IMR-90 (cell line): ENCODE data around the gene MAFF. TPM values are rescaled to one million over a fixed set of nuclear protein-coding genes. Genes with fewer than 3 reads are reported as not detected.

Source experiments
- ATAC-seq: fragments of 200-7000 bp; cut with Tn5 transposase; 2 replicates; pipeline ENCODE4 v1.9.1; 2020; ENCODE audit warnings: low read depth, mild to moderate bottlenecking, moderate library complexity
- BruUV-seq: library from RNA; stranded (reverse); fragments of 400-500 nt; replicated peaks from 2 replicates; lab custom pipeline; 2021; lab: Mats Ljungman, UMichigan
- CTCF ChIA-PET: fragments of 300-600 bp; formaldehyde crosslinking; extraction: SDS; loops from one replicate; lab custom pipeline; 2021; ENCODE audit warnings: antibody characterized with exemption; lab: Yijun Ruan, JAX
- POLR2A ChIA-PET: fragments of 300-600 bp; sonication (Branson Sonifier 250); formaldehyde crosslinking; loops from one replicate; lab custom pipeline; 2022; ENCODE audit warnings: antibody characterized with exemption; ENCODE audit not compliant: unreplicated experiment; lab: Charles Lee
- DNase-seq: peaks from one replicate; pipeline ENCODE4 v3.0.0; 2013
- H2AFZ ChIP-seq: replicated peaks from 2 replicates; pipeline ENCODE3; 2013; ENCODE audit warnings: low read length, mild to moderate bottlenecking; ENCODE audit not compliant: poor library complexity
- H2AK5ac ChIP-seq: 2 replicates; pipeline ENCODE4 v1.6.1; 2013; ENCODE audit warnings: low read depth, low read length, inconsistent platforms
- H2AK9ac ChIP-seq: replicated peaks from 2 replicates; pipeline ENCODE3; 2013; ENCODE audit warnings: mild to moderate bottlenecking, low read depth, low read length, moderate library complexity; ENCODE audit not compliant: poor library complexity
- H2BK120ac ChIP-seq: 2 replicates; pipeline ENCODE4 v1.6.1; 2013; ENCODE audit warnings: low read depth, low read length, inconsistent platforms
- H2BK15ac ChIP-seq: 3 replicates; pipeline ENCODE4 v1.6.1; 2013; ENCODE audit warnings: low read depth, low read length, inconsistent platforms
- H2BK20ac ChIP-seq: 2 replicates; pipeline ENCODE4 v1.6.1; 2013; ENCODE audit warnings: low read depth, mild to moderate bottlenecking, inconsistent platforms, low read length, moderate library complexity
- H2BK5ac ChIP-seq: 2 replicates; pipeline ENCODE4 v1.6.1; 2013; ENCODE audit warnings: mild to moderate bottlenecking, low read depth, low read length, inconsistent platforms; ENCODE audit not compliant: poor library complexity, severe bottlenecking
- H3K14ac ChIP-seq: replicated peaks from 2 replicates; pipeline ENCODE4 v1.6.1; 2013; ENCODE audit warnings: low read depth, low read length, inconsistent platforms
- H3K18ac ChIP-seq: 2 replicates; pipeline ENCODE4 v1.6.1; 2013; ENCODE audit warnings: low read depth, low read length, control low read depth
- H3K23ac ChIP-seq: 2 replicates; pipeline ENCODE4 v1.6.1; 2013; ENCODE audit warnings: low read depth, low read length, inconsistent platforms
- H3K27ac ChIP-seq: 2 replicates; pipeline ENCODE4 v1.5.1; 2013; ENCODE audit warnings: mild to moderate bottlenecking, control low read depth, low read length; ENCODE audit not compliant: insufficient read depth
- H3K27me3 ChIP-seq: 2 replicates; pipeline ENCODE4 v1.6.1; 2013; ENCODE audit warnings: low read length; ENCODE audit not compliant: control insufficient read depth, insufficient read depth
- H3K36me3 ChIP-seq: 2 replicates; pipeline ENCODE4 v1.6.1; 2013; ENCODE audit warnings: low read length, mixed read lengths; ENCODE audit not compliant: control insufficient read depth, insufficient read depth
- H3K4ac ChIP-seq: 2 replicates; pipeline ENCODE4 v1.6.1; 2013; ENCODE audit warnings: low read depth, low read length, inconsistent platforms
- H3K4me1 ChIP-seq: 2 replicates; pipeline ENCODE4 v1.6.1; 2013; ENCODE audit warnings: low read length, mixed read lengths; ENCODE audit not compliant: control insufficient read depth, insufficient read depth
- H3K4me2 ChIP-seq: 2 replicates; pipeline ENCODE4 v1.6.1; 2013; ENCODE audit warnings: low read depth, mild to moderate bottlenecking, control low read depth, low read length, moderate library complexity
- H3K4me3 ChIP-seq: 2 replicates; pipeline ENCODE4 v1.5.1; 2013; ENCODE audit warnings: low read depth, mild to moderate bottlenecking, control low read depth, low read length, moderate library complexity; ENCODE audit not compliant: insufficient read depth
- H3K56ac ChIP-seq: 2 replicates; pipeline ENCODE4 v1.6.1; 2013; ENCODE audit warnings: low read length, inconsistent platforms; ENCODE audit not compliant: insufficient read depth; ENCODE audit errors: extremely low read depth
- H3K79me1 ChIP-seq, 2 experiments: 2 replicates each; pipeline ENCODE4 v1.6.1; 2013; ENCODE audit warnings: low read length in 2 of 2, inconsistent platforms in 1 of 2, low read depth in 1 of 2
- H3K9ac ChIP-seq: 2 replicates; pipeline ENCODE4 v1.6.1; 2013; ENCODE audit warnings: low read depth, low read length, control low read depth
- H3K9me1 ChIP-seq: 2 replicates; pipeline ENCODE4 v1.6.1; 2013; ENCODE audit warnings: low read length, inconsistent platforms; ENCODE audit not compliant: insufficient read depth
- H3K9me3 ChIP-seq: 2 replicates; pipeline ENCODE4 v1.6.1; 2013; ENCODE audit warnings: low read length; ENCODE audit not compliant: control insufficient read depth, insufficient read depth
- H4K20me1 ChIP-seq: 2 replicates; pipeline ENCODE4 v1.6.1; 2013; ENCODE audit warnings: low read length, inconsistent platforms; ENCODE audit not compliant: insufficient read depth
- H4K5ac ChIP-seq: 2 replicates; pipeline ENCODE4 v1.6.1; 2013; ENCODE audit warnings: mild to moderate bottlenecking, low read depth, low read length, control low read depth
- H4K8ac ChIP-seq, 2 experiments: 2 replicates each; pipeline ENCODE4 v1.6.1; 2013; ENCODE audit warnings: low read depth in 2 of 2, low read length in 2 of 2, control low read depth in 1 of 2, inconsistent platforms in 1 of 2
- H4K91ac ChIP-seq: 2 replicates; pipeline ENCODE4 v1.6.1; 2013; ENCODE audit warnings: low read depth, low read length, inconsistent platforms; ENCODE audit not compliant: insufficient read depth
- CHD1 ChIP-seq: IDR thresholded peaks from 2 replicates; pipeline ENCODE4 v1.6.1; 2012; ENCODE audit warnings: low read depth, low read length, improper control_type of control experiment
- FOS ChIP-seq: fragments of 150-350 bp; IDR thresholded peaks from 2 replicates; pipeline ENCODE4 v1.6.1; 2016; ENCODE audit warnings: low read depth, low read length
- MAFK ChIP-seq: IDR thresholded peaks from 2 replicates; pipeline ENCODE4 v1.6.1; 2012; ENCODE audit warnings: low read depth, low read length, improper control_type of control experiment
- MXI1 ChIP-seq: IDR thresholded peaks from 2 replicates; pipeline ENCODE4 v1.6.1; 2012; ENCODE audit warnings: low read depth, mild to moderate bottlenecking, low read length, moderate library complexity, borderline replicate concordance
- NFE2L2 ChIP-seq: fragments of 150-350 bp; IDR thresholded peaks from 2 replicates; pipeline ENCODE4 v1.6.1; 2016; ENCODE audit warnings: low read depth, mild to moderate bottlenecking, low read length
- POLR2A ChIP-seq: IDR thresholded peaks from 2 replicates; pipeline ENCODE4 v1.6.1; 2012; ENCODE audit warnings: mild to moderate bottlenecking, low read depth, low read length
- RAD21 ChIP-seq: IDR thresholded peaks from 2 replicates; pipeline ENCODE4 v1.6.1; 2012; ENCODE audit warnings: low read length, improper control_type of control experiment
- RFX5 ChIP-seq: IDR thresholded peaks from 2 replicates; pipeline ENCODE4 v1.8.0; 2012; ENCODE audit warnings: low read depth, mild to moderate bottlenecking, low read length, moderate library complexity
- WGBS, 2 experiments: methylation state at CpG; one replicate each; pipeline versions ENCODE4 v1.1.5 to v1.1.7; 2013; ENCODE audit warnings: missing lambda C conversion rate in 2 of 2; ENCODE audit not compliant: insufficient read length in 1 of 2; ENCODE audit errors: extremely low coverage in 2 of 2; 5-methylcytosine and 5-hydroxymethylcytosine counted together
- dilution Hi-C: fragments of 300-500 bp; cut with HindIII; formaldehyde crosslinking; loops from one replicate; pipeline ENCODE4 v1.14.3; 2018; ENCODE audit warnings: low sequenced_read_pairs; ENCODE audit not compliant: unreplicated experiment
- in situ Hi-C: fragments of 300-500 bp; cut with MboI; formaldehyde crosslinking; loops from 3 replicates; pipeline ENCODE4 v1.14.3; 2019; ENCODE audit warnings: low sequenced_read_pairs, inconsistent platforms, mixed read lengths
- intact Hi-C: fragments of 100-400 bp; cut with micrococcal nuclease; formaldehyde crosslinking; loops from 2 replicates; pipeline ENCODE4 v1.10.0; 2022
- polyA plus RNA-seq, 3 experiments: library from polyadenylated mRNA; depleted of rRNA; stranded (reverse); fragments of >200 nt; gene quantifications; 2 replicates each; pipeline ENCODE4 v1.2.3, GENCODE V29; 2012; ENCODE audit warnings: low replicate concordance in 1 of 3
- total RNA-seq: library from RNA; depleted of rRNA; stranded (reverse); fragments of >200 nt; gene quantifications from 2 replicates; pipeline ENCODE4 v1.2.3, GENCODE V29; 2012
- TF ChIP-seq, protein P1 (sequence below): fragments of 150-350 bp; IDR thresholded peaks from 2 replicates; pipeline ENCODE4 v1.6.1; 2017; ENCODE audit warnings: mild to moderate bottlenecking, antibody characterized with exemption, low read length, low read depth

MAFF gene
- total and polyA plus RNA-seq, 2 of the 4 experiments (the other 2 are of a cell fraction) = 18.3 to 25.9 TPM

DNA sequence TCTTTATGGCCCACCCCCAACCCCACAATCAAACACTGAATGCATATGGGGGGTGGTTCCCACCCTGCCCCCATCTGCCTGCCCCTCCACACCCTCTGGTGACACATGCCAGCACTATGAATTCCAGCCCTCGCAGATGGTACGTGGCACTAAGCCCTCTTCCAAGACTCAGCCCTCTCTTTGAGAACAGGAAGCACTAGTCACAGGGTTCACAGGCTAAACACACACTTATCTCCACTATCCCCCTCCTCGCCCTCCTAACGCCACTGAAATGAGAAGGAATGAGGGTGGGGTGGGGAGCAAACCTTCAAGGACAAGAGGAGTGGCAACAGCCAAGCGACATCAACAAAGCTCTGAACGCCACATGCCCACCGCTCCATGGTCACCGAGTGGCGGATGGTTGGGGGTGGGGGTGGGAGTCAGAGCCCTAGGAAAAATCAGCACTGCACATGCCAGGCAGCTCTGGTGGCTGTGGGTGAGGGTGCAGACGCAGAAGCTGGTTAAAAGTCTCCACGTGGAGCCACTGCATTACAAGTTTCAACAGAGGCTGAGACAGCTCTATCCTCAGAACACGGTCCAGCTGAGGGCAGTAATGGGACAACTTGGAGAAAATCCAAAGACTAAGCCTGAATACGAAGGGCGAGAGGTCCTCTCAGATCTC lies 37.4 kb downstream of the MAFF start (continued):
- TF ChIP-seq, protein P1, sequence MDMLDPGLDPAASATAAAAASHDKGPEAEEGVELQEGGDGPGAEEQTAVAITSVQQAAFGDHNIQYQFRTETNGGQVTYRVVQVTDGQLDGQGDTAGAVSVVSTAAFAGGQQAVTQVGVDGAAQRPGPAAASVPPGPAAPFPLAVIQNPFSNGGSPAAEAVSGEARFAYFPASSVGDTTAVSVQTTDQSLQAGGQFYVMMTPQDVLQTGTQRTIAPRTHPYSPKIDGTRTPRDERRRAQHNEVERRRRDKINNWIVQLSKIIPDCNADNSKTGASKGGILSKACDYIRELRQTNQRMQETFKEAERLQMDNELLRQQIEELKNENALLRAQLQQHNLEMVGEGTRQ = peak; percentile 41; the same call in 1 of the 2 replicates

DNA sequence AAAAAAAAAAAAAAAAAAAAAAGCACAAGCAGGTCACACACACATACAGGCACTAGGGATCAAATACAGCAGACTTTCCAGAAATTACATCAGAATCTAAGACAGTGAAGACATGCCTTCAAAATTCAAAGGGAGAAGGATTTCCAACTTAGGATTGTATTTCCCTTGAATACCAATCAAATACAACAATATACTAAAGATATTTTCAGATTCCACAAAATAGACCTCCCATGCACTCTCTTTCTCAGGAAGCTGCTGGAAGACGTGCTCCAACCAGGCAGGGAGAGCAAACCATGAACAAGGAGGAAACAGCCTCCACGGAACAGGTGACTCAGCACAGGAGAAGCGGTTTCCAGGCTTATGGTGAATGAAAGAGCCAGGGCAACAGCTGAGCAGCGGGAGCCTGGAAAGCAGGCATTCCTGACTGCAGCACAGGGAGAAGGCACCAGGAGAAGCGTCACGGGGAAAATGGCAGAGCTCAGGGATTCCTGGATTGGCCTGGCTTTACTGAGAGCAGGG lies 39.0 kb downstream of the MAFF start:
- Histone ChIP-seq H3K23ac (peak overlapping the region; percentile 85), H3K9ac (peak overlapping the region; percentile 39; the same call in 1 of the 2 replicates), H3K4me1 (peaks cover 38% of the 10 kb centered on the region), H2BK5ac (peak overlapping the region; percentile 75), H2BK20ac (peak overlapping the region; percentile 73), H3K4ac (peak overlapping the region; percentile 86), H3K18ac (no peak overlapping the region; the same call in 1 of the 2 replicates), H4K8ac (peak overlapping the region in 1 of 2 experiments; percentile 83; a peak in 2 of 4 replicates), H3K79me1 (peaks cover 10 to 82% of the 10 kb centered on the region in 2 experiments; a peak in 3 of 4 replicates), H2AK5ac (peak overlapping the region; percentile 87), H2AFZ (no peak overlapping the region), H3K56ac (0 out of 2 replicates have a peak overlapping the region, but pooled peaks have one; percentile 26), H4K5ac (no peak overlapping the region), H2BK15ac (peak overlapping the region; percentile 16; the same call in 1 of the 3 replicates), H2AK9ac (no peak overlapping the region), H2BK120ac (peak overlapping the region; percentile 62), H4K20me1 (0 out of 2 replicates have a peak, but pooled peaks cover 3% of the 10 kb centered on the region), H3K27ac (peak overlapping the region; percentile 64), H3K9me1 (peaks cover 18% of the 10 kb centered on the region), H3K9me3 (no peaks in the 10 kb centered on the region), H4K91ac (peak overlapping the region; percentile 23; the same call in 1 of the 2 replicates), H3K4me2 (no peak overlapping the region), H3K27me3 (no peaks in the 10 kb centered on the region), H3K36me3 (peaks cover 28% of the 10 kb centered on the region), H3K4me3 (no peak overlapping the region), H3K14ac (peak overlapping the region; percentile 71; the same call in 1 of the 2 replicates)
- POLR2A ChIA-PET = no interaction called here
- ATAC-seq (peak; percentile 19), DNase-seq (peak; percentile 91)
- CTCF ChIA-PET = interaction anchor here (1.6 kb wide), 1 partner anchor 12 kb away, joined by 6 read pairs; no protein-coding TSS in a partner anchor
- dilution Hi-C loops = no loop called here
- WGBS, 2 experiments = 31% methylated on average over 4 of the region's 6 CpGs; no CpG with 5 or more reads in 1 of the 2 experiments
- no TSS peak for BruUV-seq
- in situ Hi-C loops = no loop called here
- TF ChIP-seq, protein P1 = peak; percentile 24; the same call in 1 of the 2 replicates
- TF ChIP-seq POLR2A (no peak; the same call in 1 of the 2 replicates), RAD21 (peak; percentile 28; the same call in 1 of the 2 replicates), CHD1 (no peak), NFE2L2 (peak; percentile 63; the same call in 1 of the 2 replicates), RFX5 (no peak), MAFK (peak; percentile 66), MXI1 (0 out of 2 replicates have a peak, but pooled peaks have one; percentile 33), FOS (peak; percentile 38; the same call in 1 of the 2 replicates)
- intact Hi-C loops = loop anchor here (5.0 kb wide), 1 partner anchor 332 kb away; the partner anchor contains the start of gene DMC1
